Naive thymus-derived CD4-positive, alpha-beta T cell (primary cell): ENCODE measurements around the gene IL4R. TPM values are rescaled to one million over a fixed set of nuclear protein-coding genes. Genes with fewer than 3 reads are reported as not detected.

Experiments used
- ATAC-seq: fragments of 150-1000 bp; cut with Tn5 transposase; 2 replicates; pipeline ENCODE4 v1.10.0; 2021; ENCODE audit warnings: mild to moderate bottlenecking, moderate library complexity
- CTCF ChIA-PET: fragments of 350-600 bp; sonication (Branson Sonifier 250); formaldehyde crosslinking; loops from one replicate; lab custom pipeline; 2021; ENCODE audit warnings: antibody characterized with exemption; lab: Charles Lee
- POLR2A ChIA-PET: fragments of 350-600 bp; sonication (Branson Sonifier 250); formaldehyde crosslinking; loops from one replicate; lab custom pipeline; 2021; ENCODE audit warnings: antibody characterized with exemption, inconsistent platforms; lab: Charles Lee
- DNase-seq, 9 donors: peaks; one replicate each; pipeline versions ENCODE4 v3.0.0 to v3.0.0-alpha.2; 2020 to 2022; ENCODE audit warnings: mixed read lengths in 1 of 9
- H3K27ac ChIP-seq: one replicate; pipeline ENCODE4 v1.7.0; 2013; ENCODE audit warnings: mild to moderate bottlenecking, low read depth, low read length, moderate library complexity
- H3K27me3 ChIP-seq, 2 donors: one replicate each; pipeline ENCODE4 v1.7.0; 2013; ENCODE audit warnings: low read length in 2 of 2, mild to moderate bottlenecking in 2 of 2, moderate library complexity in 2 of 2; ENCODE audit not compliant: control insufficient read depth in 2 of 2, insufficient read depth in 2 of 2
- H3K36me3 ChIP-seq, 3 experiments: 1 replicate in 2 of 3; 2 replicates in 1 of 3; pipeline ENCODE4 v1.7.0; 2013; ENCODE audit warnings: low read length in 3 of 3, mild to moderate bottlenecking in 3 of 3, moderate library complexity in 1 of 3; ENCODE audit not compliant: insufficient read depth in 3 of 3, control insufficient read depth in 2 of 3
- H3K4me1 ChIP-seq, 2 donors: one replicate each; pipeline ENCODE4 v1.7.0; 2013; ENCODE audit warnings: low read length in 2 of 2, mild to moderate bottlenecking in 2 of 2, moderate library complexity in 1 of 2; ENCODE audit not compliant: control insufficient read depth in 2 of 2, insufficient read depth in 2 of 2
- H3K4me3 ChIP-seq: 2 replicates; pipeline ENCODE4 v1.7.0; 2013; ENCODE audit warnings: mild to moderate bottlenecking, low read length
- H3K9me3 ChIP-seq, 3 experiments: 1 replicate in 2 of 3; 2 replicates in 1 of 3; pipeline ENCODE4 v1.7.0; 2013; ENCODE audit warnings: low read length in 3 of 3; ENCODE audit not compliant: control insufficient read depth in 2 of 3
- H3K27ac Mint-ChIP-seq, 9 donors: one replicate each; pipeline ENCODE4 v1.8.0; 2020 to 2022; ENCODE audit warnings: mixed read lengths in 9 of 9, mild to moderate bottlenecking in 8 of 9, moderate library complexity in 5 of 9, inconsistent platforms in 2 of 9
- H3K27me3 Mint-ChIP-seq, 5 donors: one replicate each; pipeline ENCODE4 v1.8.0; 2021 to 2022; ENCODE audit warnings: mixed read lengths in 5 of 5, mild to moderate bottlenecking in 1 of 5
- H3K36me3 Mint-ChIP-seq, 5 donors: one replicate each; pipeline ENCODE4 v1.8.0; 2020 to 2022; ENCODE audit warnings: mixed read lengths in 5 of 5, mild to moderate bottlenecking in 3 of 5, inconsistent platforms in 1 of 5
- H3K4me1 Mint-ChIP-seq, 7 donors: one replicate each; pipeline ENCODE4 v1.8.0; 2020 to 2022; ENCODE audit warnings: mixed read lengths in 7 of 7, mild to moderate bottlenecking in 3 of 7, inconsistent platforms in 1 of 7
- H3K4me3 Mint-ChIP-seq, 10 donors: one replicate each; pipeline ENCODE4 v1.8.0; 2020 to 2022; ENCODE audit warnings: mild to moderate bottlenecking in 10 of 10, mixed read lengths in 10 of 10, moderate library complexity in 6 of 10, inconsistent platforms in 2 of 10
- H3K9me3 Mint-ChIP-seq, 11 donors: one replicate each; pipeline ENCODE4 v1.8.0; 2020 to 2022; ENCODE audit warnings: mixed read lengths in 11 of 11, mild to moderate bottlenecking in 4 of 11, inconsistent platforms in 1 of 11, moderate library complexity in 1 of 11
- intact Hi-C, 2 donors: fragments of 100-400 bp; cut with micrococcal nuclease; formaldehyde crosslinking; loops; one replicate each; pipeline ENCODE4 v1.15.1; 2023
- polyA plus RNA-seq, 2 donors: library from polyadenylated mRNA; unstranded; fragments of 300-500 nt; fragmentation: Illumina TruSeq; gene quantifications; one replicate each; pipeline ENCODE4 v1.2.3, GENCODE V29; 2021
- total RNA-seq, 6 experiments: library from RNA in 5 of 6; stranded (reverse) in 5 of 6; gene quantifications; 1 replicate in 5 of 6; 2 replicates in 1 of 6; pipeline ENCODE4 v1.2.3 and lab custom pipeline; 2021 to 2026

The IL4R gene
- total and polyA plus RNA-seq, 7 experiments from 2014 or later = 99.8 to 498 (median 176) TPM

DNA sequence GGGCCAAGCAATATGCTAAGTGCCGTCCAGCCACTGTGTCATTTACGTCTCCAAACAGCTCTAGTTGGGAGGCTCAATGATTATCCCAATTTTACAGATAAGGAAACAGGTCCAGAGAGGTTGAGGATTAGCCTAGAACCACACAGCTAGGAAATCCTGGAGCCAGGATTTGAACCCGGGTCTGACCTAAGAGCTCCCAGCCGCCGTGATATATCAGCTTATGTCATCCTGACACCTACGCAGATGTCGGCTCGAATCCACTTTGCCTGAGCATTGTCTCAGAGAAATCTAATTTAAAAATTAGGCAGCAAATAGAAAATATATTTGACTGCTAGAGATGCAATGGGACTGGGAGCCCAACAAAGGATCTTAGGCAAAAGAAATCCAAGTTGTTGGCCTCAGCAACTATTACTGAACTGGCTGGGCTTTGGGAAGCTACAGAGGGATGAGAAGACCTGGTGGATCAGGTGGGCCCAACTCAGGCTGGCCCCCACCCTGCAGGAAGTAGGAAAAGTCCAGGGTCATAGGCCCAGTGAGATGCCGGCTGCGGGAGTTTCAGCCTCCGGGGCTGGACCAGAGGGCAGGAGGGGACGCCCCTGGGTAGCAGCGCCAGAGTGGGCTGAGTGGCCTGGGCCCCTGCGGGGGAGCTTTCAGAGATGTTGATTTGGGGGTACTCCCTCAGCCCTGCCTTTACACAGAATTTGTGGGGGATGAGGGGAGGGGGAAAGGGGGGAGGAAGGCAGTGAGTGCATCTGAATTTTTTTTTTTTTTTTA is 53.1 kb downstream of the IL4R start:
- peak overlapping the region in 7 of 9 donors; percentile 93 to 100 (median 99) for H3K27ac Mint-ChIP-seq
- peaks cover 15 to 84% (median 79%) of the 10 kb centered on the region in 7 donors for H3K4me1 Mint-ChIP-seq
- ChIA-PET CTCF (interaction anchor here (0.8 to 4.5 kb wide), 22 partner anchors 11 to 213 kb away, joined by 3 to 59 read pairs (median 6); no protein-coding TSS in a partner anchor), POLR2A (interaction anchor here (0.5 to 11.1 kb wide), 37 partner anchors 8 to 213 kb away, joined by 3 to 196 read pairs (median 5); partner anchors contain the start of genes IL21R and KDM8)
- Histone ChIP-seq H3K27me3 (no peaks in the 10 kb centered on the region), H3K36me3 (peaks cover 0 to 25% (median 0%) of the 10 kb centered on the region in 3 experiments), H3K4me1 (peaks cover 22 to 53% of the 10 kb centered on the region in 2 donors), H3K4me3 (peak overlapping the region; percentile 18), H3K27ac (peak overlapping the region; percentile 99), H3K9me3 (no peaks in the 10 kb centered on the region)
- peaks cover 4 to 47% (median 8%) of the 10 kb centered on the region in 5 donors for H3K36me3 Mint-ChIP-seq
- H3K4me3 Mint-ChIP-seq = peak overlapping the region; percentile 54 to 86 (median 73)
- peaks cover 0 to 13% (median 4%) of the 10 kb centered on the region in 11 donors for H3K9me3 Mint-ChIP-seq
- H3K27me3 Mint-ChIP-seq = no peaks in the 10 kb centered on the region
- DNase-seq = peak in 2 of 9 donors; percentile 27 to 69
- no peak for ATAC-seq
- intact Hi-C loops = loop anchor here (1.0 to 2.0 kb wide), 12 partner anchors 10 to 769 kb away; partner anchors contain the start of genes IL21R (in 2 of the 2), KDM8 (in 2 of the 2) and KATNIP (in 1 of the 2)

DNA sequence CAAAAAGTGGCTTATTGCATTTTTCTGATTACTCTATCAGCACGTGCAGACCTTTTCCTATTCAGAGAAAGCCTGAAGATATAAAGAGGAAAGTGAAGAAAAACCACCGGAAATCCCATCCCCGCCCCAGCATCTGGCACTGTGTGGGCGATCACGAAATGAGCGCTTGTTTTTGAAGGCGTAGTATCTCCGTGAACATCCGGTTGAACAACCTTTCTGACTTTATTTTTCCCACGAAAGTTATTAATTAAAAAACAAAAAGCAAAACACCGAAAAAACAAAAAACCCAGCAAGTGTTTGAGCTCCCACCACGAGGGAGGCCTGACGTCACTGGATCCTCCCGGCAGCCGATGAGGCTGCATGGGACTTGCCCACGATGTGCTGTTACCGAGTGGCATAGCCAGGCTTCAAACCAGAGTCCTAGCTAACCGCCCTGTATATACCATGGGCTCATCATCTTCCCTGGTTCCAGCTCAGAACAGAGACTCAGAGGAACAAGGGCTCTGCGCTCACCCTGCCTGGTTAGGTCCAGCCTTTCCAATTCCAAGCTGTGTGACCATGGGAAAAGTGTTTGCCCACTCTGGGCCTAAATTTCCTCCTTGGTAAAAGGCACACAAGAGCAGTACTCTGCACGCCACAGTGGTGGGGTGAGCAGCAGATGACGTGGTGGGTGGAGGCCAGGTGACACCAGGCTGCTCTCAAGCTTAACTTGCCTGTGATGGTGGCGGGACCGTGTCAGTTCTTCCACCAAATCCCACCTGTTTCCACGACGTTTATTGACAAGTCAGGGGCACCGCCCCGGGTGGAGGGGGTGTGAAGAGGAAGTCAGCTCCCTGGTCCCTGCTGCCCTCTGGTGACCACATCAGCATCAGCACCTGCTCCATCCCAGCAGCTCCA is 53.9 kb downstream of the IL4R start:
- H3K27ac Mint-ChIP-seq = peak overlapping the region in 7 of 9 donors; percentile 93 to 100 (median 99)
- H3K9me3 ChIP-seq = no peaks in the 10 kb centered on the region
- ATAC-seq (peak; percentile 89), DNase-seq (peak; percentile 64 to 98 (median 93))
- H3K27ac ChIP-seq = peak overlapping the region; percentile 99
- intact Hi-C loops = loop anchor here (1.0 to 2.0 kb wide), 15 partner anchors 10 to 769 kb away; partner anchors contain the start of genes IL21R (in 2 of the 2), KDM8 (in 2 of the 2) and KATNIP (in 1 of the 2)
- CTCF ChIA-PET = interaction anchor here (0.6 to 4.5 kb wide), 30 partner anchors 10 to 282 kb away, joined by 3 to 59 read pairs (median 5); no protein-coding TSS in a partner anchor
- H3K27me3 Mint-ChIP-seq = no peaks in the 10 kb centered on the region
- H3K4me3 Mint-ChIP-seq = peak overlapping the region; percentile 54 to 86 (median 73)
- no peaks in the 10 kb centered on the region for H3K27me3 ChIP-seq
- H3K9me3 Mint-ChIP-seq = peaks cover 0 to 13% (median 4%) of the 10 kb centered on the region in 11 donors
- peaks cover 0 to 40% (median 3%) of the 10 kb centered on the region in 5 donors for H3K36me3 Mint-ChIP-seq
- H3K4me1 ChIP-seq = peaks cover 26 to 62% of the 10 kb centered on the region in 2 donors
- H3K4me3 ChIP-seq = peak overlapping the region; percentile 45
- POLR2A ChIA-PET = interaction anchor here (0.6 to 11.1 kb wide), 34 partner anchors 10 to 212 kb away, joined by 3 to 196 read pairs (median 5); partner anchors contain the start of genes IL21R and KDM8
- H3K36me3 ChIP-seq = peaks cover 0 to 17% (median 0%) of the 10 kb centered on the region in 3 experiments
- H3K4me1 Mint-ChIP-seq = peaks cover 15 to 80% (median 73%) of the 10 kb centered on the region in 7 donors

DNA sequence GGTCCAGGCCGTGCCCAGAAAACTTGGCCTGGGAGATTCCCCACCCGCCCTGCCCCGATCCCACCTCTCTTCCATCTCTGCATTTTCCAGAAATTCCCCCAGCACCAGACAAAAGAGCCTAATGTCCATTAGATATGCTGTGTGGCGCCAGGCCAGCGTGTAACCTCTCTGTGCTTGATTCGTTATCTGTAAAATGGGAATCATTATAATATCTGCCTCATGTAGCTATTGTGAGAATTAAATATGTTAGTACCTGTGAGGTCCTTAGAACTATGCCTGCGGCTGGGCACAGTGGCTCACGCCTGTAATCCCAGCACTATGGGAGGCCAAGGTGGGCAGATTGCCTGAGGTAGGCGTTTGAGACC is 54.6 kb downstream of the IL4R start:
- Mint-ChIP-seq H3K4me3 (peak overlapping the region; percentile 54 to 86 (median 72)), H3K36me3 (peaks cover 0 to 40% (median 3%) of the 10 kb centered on the region in 5 donors), H3K27ac (peak overlapping the region in 7 of 9 donors; percentile 93 to 100 (median 99)), H3K4me1 (peaks cover 15 to 80% (median 73%) of the 10 kb centered on the region in 7 donors), H3K9me3 (peaks cover 0 to 13% (median 4%) of the 10 kb centered on the region in 11 donors), H3K27me3 (no peaks in the 10 kb centered on the region)
- ATAC-seq = no peak
- POLR2A ChIA-PET = interaction anchor here (0.7 to 11.1 kb wide), 24 partner anchors 10 to 213 kb away, joined by 3 to 196 read pairs (median 6); partner anchors contain the start of genes IL21R and KDM8
- CTCF ChIA-PET = interaction anchor here (0.6 to 4.5 kb wide), 25 partner anchors 9 to 215 kb away, joined by 3 to 59 read pairs (median 6); no protein-coding TSS in a partner anchor
- DNase-seq = peak in 1 of 9 donors; percentile 27
- intact Hi-C loops = loop anchor here (1.0 to 2.0 kb wide), 4 partner anchors 88 to 213 kb away; no protein-coding TSS in a partner anchor
- Histone ChIP-seq H3K27me3 (no peaks in the 10 kb centered on the region), H3K27ac (peak overlapping the region; percentile 99), H3K9me3 (no peaks in the 10 kb centered on the region), H3K36me3 (peaks cover 0 to 11% (median 0%) of the 10 kb centered on the region in 3 experiments), H3K4me1 (peaks cover 32 to 68% of the 10 kb centered on the region in 2 donors), H3K4me3 (no peak overlapping the region)

DNA sequence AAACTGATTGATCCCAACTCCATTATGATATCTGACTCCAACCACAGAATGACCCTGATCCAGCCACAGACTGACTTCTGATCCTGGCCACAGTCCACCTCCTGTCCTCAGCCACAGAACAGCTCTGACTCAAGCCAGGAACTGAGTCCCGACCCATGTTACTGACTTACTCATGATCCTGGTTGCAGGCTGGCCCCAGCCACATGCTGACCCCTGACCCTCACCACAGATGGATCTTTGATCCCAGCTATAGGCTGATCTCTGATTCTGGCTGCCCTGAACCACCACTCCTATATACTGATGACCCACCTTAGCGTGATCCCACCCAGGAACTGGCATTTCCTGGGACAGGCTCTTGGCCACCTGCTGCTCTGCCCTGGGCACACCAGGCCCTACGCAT is 56.0 kb downstream of the IL4R start:
- CTCF ChIA-PET = interaction anchor here (1.3 to 4.5 kb wide), 3 partner anchors 145 to 216 kb away, joined by 3 to 38 read pairs (median 24); no protein-coding TSS in a partner anchor
- Histone ChIP-seq H3K27ac (peak overlapping the region; percentile 99), H3K4me3 (no peak overlapping the region), H3K4me1 (peaks cover 40 to 74% of the 10 kb centered on the region in 2 donors), H3K27me3 (no peaks in the 10 kb centered on the region), H3K36me3 (no peaks in the 10 kb centered on the region), H3K9me3 (no peaks in the 10 kb centered on the region)
- Mint-ChIP-seq H3K9me3 (peaks cover 0 to 13% (median 4%) of the 10 kb centered on the region in 11 donors), H3K27ac (peak overlapping the region in 7 of 9 donors; percentile 68 to 100 (median 99)), H3K4me3 (peak overlapping the region in 7 of 10 donors; percentile 16 to 61 (median 41)), H3K36me3 (peaks cover 0 to 28% (median 0%) of the 10 kb centered on the region in 5 donors), H3K27me3 (no peaks in the 10 kb centered on the region), H3K4me1 (peaks cover 15 to 66% (median 59%) of the 10 kb centered on the region in 7 donors)
- DNase-seq (no peak), ATAC-seq (no peak)
- POLR2A ChIA-PET = interaction anchor here (1.0 to 11.1 kb wide), 5 partner anchors 8 to 135 kb away, joined by 3 to 196 read pairs (median 3); no protein-coding TSS in a partner anchor
- intact Hi-C loops = loop anchor here in 1 of 2 donors (2.0 kb wide), 1 partner anchor 87 kb away; no protein-coding TSS in a partner anchor

DNA sequence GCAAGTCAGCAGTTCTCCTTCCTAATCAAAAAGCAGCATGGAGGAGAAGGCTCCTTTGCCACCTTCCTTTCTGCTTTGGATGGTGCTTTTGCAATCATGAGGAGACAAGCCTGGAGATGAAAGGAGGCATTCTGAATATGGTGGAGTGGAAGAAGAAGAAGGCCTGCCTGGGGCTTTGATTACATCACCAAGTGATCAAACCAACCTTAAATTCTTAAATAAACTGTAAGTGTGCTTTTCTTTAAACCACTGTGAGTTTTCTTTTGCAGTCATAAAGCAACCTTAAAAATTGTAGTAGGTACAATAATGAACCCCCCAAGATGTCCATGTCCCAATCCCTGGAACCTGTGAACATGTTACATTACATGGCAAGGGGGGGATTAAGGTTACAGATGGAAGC is 56.5 kb downstream of the IL4R start:
- no peak for DNase-seq
- Mint-ChIP-seq H3K27me3 (no peaks in the 10 kb centered on the region), H3K27ac (peak overlapping the region in 7 of 9 donors; percentile 68 to 100 (median 99)), H3K36me3 (peaks cover 0 to 23% (median 0%) of the 10 kb centered on the region in 5 donors), H3K4me1 (peaks cover 15 to 61% (median 54%) of the 10 kb centered on the region in 7 donors), H3K9me3 (peaks cover 0 to 13% (median 4%) of the 10 kb centered on the region in 11 donors), H3K4me3 (peak overlapping the region in 5 of 10 donors; percentile 17 to 61 (median 52))
- intact Hi-C loops = no loop called here
- no peak for ATAC-seq
- ChIA-PET POLR2A (interaction anchor here (1.0 to 11.1 kb wide), 4 partner anchors 8 to 180 kb away, joined by 3 to 196 read pairs (median 4); no protein-coding TSS in a partner anchor), CTCF (interaction anchor here (3.1 to 4.5 kb wide), 2 partner anchors 135 to 191 kb away, joined by 10 to 38 read pairs; no protein-coding TSS in a partner anchor)
- Histone ChIP-seq H3K27ac (peak overlapping the region; percentile 99), H3K9me3 (no peaks in the 10 kb centered on the region), H3K27me3 (no peaks in the 10 kb centered on the region), H3K4me1 (peaks cover 40 to 80% of the 10 kb centered on the region in 2 donors), H3K4me3 (no peak overlapping the region), H3K36me3 (no peaks in the 10 kb centered on the region)
